ENCODE results near the gene ARV1. TPM values are rescaled to one million over a fixed set of nuclear protein-coding genes. Genes with fewer than 3 reads are reported as not detected.
"Not testable (repeated sequence)": the region's sequence is repeated elsewhere in the genome, so short reads cannot be mapped to it uniquely, and the experiment has no call there.

Gene ARV1
- total and polyA plus RNA-seq, 4 donors: 13.8 to 60.3 (median 17.2) TPM

DNA sequence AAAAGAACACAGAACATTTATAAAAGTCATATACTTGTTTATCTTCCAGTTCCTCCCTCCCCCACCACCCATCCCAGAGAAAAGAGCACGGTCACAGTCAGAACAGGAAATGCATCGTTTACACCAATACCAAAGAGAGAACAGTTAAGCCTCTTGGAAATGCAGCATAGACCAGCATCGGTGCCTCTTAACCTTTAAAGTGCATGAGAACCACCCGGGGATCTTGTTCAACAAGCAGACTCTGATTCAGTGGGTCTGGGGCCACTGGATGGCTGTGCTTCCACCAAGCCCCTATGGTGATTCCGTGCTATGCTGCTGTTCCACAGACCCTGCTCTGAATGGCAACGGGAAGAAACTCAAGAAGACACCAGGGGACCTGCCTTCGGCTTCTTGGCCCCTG is 41.9 kb downstream of the ARV1 start:
- ATAC-seq (ENCODE audit: insufficient read depth, low FRiP score) (no peak), DNase-seq (peak in 1 of 3 donors; percentile 40)
- TF ChIP-seq, protein P1, sequence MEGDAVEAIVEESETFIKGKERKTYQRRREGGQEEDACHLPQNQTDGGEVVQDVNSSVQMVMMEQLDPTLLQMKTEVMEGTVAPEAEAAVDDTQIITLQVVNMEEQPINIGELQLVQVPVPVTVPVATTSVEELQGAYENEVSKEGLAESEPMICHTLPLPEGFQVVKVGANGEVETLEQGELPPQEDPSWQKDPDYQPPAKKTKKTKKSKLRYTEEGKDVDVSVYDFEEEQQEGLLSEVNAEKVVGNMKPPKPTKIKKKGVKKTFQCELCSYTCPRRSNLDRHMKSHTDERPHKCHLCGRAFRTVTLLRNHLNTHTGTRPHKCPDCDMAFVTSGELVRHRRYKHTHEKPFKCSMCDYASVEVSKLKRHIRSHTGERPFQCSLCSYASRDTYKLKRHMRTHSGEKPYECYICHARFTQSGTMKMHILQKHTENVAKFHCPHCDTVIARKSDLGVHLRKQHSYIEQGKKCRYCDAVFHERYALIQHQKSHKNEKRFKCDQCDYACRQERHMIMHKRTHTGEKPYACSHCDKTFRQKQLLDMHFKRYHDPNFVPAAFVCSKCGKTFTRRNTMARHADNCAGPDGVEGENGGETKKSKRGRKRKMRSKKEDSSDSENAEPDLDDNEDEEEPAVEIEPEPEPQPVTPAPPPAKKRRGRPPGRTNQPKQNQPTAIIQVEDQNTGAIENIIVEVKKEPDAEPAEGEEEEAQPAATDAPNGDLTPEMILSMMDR (IDR thresholded peaks at IDR 0.05; ENCODE audit: control extremely low read depth, extremely low read depth): no peak
- no peaks in the 10 kb centered on the region for H3K27me3 ChIP-seq (ENCODE audit: control insufficient read depth in 3 of 3, insufficient read depth in 3 of 3, low read length in 2 of 3)
- H3K27ac ChIP-seq (ENCODE audit: low read depth in 1 of 2, low read length in 1 of 2): peak overlapping the region; percentile 25 to 80
- H3K9ac ChIP-seq (ENCODE audit: insufficient read depth in 1 of 2, low read length in 2 of 2): no peak overlapping the region
- H3K4me1 ChIP-seq (ENCODE audit: control insufficient read depth in 5 of 5, insufficient read depth in 5 of 5, low read length in 5 of 5): peaks cover 0 to 18% (median 5%) of the 10 kb centered on the region in 5 donors
- H3K4me3 ChIP-seq: no peak overlapping the region
- WGBS, 2 donors: 49 to 58% methylated on average over 7 of the region's 7 CpGs
- peaks cover 0 to 1% (median 0%) of the 10 kb centered on the region in 4 donors for H3K9me3 ChIP-seq (ENCODE audit: control insufficient read depth in 4 of 4, insufficient read depth in 3 of 4, low read length in 3 of 4)
- H3K36me3 ChIP-seq (ENCODE audit: control insufficient read depth in 4 of 4, insufficient read depth in 4 of 4, low read length in 4 of 4): peaks cover 0 to 6% (median 6%) of the 10 kb centered on the region in 4 donors

DNA sequence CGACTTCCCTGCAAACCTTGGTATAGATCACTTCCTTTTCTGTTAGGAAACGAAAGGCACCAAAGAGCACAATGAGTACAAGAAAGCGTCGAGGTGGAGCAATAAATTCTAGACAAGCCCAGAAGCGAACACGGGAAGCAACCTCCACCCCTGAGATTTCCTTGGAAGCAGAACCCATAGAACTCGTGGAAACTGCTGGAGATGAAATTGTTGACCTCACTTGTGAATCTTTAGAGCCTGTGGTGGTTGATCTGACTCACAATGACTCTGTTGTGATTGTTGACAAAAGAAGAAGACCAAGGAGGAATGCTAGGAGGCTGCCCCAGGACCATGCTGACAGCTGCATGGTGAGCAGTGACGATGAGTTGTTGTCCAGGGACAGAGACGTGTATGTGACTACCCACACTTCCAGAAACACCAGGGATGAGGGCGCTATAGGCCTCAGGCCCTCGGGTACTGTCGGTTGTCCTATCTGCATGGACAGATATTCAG is 42.7 kb downstream of the ARV1 start:
- TF ChIP-seq, protein P1 (IDR thresholded peaks at IDR 0.05; ENCODE audit: control extremely low read depth, extremely low read depth): no peak
- Histone ChIP-seq H3K9me3 (ENCODE audit: control insufficient read depth in 4 of 4, insufficient read depth in 3 of 4, low read length in 3 of 4) (peaks cover 0 to 1% (median 0%) of the 10 kb centered on the region in 4 donors), H3K27me3 (ENCODE audit: control insufficient read depth in 3 of 3, insufficient read depth in 3 of 3, low read length in 2 of 3) (no peaks in the 10 kb centered on the region), H3K36me3 (ENCODE audit: control insufficient read depth in 4 of 4, insufficient read depth in 4 of 4, low read length in 4 of 4) (peaks cover 0 to 6% (median 6%) of the 10 kb centered on the region in 4 donors), H3K9ac (ENCODE audit: insufficient read depth in 1 of 2, low read length in 2 of 2) (no peak overlapping the region), H3K27ac (ENCODE audit: low read depth in 1 of 2, low read length in 1 of 2) (peak overlapping the region in 1 of 2 donors; percentile 70), H3K4me1 (ENCODE audit: control insufficient read depth in 5 of 5, insufficient read depth in 5 of 5, low read length in 5 of 5) (peaks cover 0 to 18% (median 5%) of the 10 kb centered on the region in 5 donors), H3K4me3 (no peak overlapping the region)
- ATAC-seq (ENCODE audit: insufficient read depth, low FRiP score): no peak
- DNase-seq: no peak
- WGBS, 2 donors: 67 to 74% methylated on average over 12 of the region's 12 CpGs

DNA sequence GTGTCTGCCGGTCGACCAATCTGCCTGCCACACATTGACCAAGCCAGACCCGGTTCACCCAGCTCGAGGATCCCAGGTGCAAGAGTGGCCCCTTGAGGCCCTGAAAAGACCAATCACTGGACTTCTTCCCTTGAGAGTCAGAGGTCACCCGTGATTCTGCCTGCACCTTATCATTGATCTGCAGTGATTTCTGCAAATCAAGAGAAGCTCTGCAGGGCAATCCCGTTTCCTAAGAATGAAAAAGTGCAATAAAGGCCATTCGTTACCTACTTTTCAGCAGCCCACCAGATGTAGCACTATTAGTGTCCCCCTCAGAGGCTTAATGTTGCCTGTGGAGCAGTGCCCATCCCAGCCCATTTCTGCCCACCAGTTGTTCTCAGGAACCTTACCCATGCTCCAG is 43.6 kb downstream of the ARV1 start:
- not testable (repeated sequence) for H3K36me3 ChIP-seq (ENCODE audit: control insufficient read depth in 4 of 4, insufficient read depth in 4 of 4, low read length in 4 of 4); H3K27me3 ChIP-seq (ENCODE audit: control insufficient read depth in 3 of 3, insufficient read depth in 3 of 3, low read length in 2 of 3); DNase-seq; H3K9me3 ChIP-seq (ENCODE audit: control insufficient read depth in 4 of 4, insufficient read depth in 3 of 4, low read length in 3 of 4); ATAC-seq (ENCODE audit: insufficient read depth, low FRiP score); H3K9ac ChIP-seq (ENCODE audit: insufficient read depth in 1 of 2, low read length in 2 of 2); H3K27ac ChIP-seq (ENCODE audit: low read depth in 1 of 2, low read length in 1 of 2); H3K4me3 ChIP-seq
- H3K4me1 ChIP-seq (ENCODE audit: control insufficient read depth in 5 of 5, insufficient read depth in 5 of 5, low read length in 5 of 5): peaks cover 0 to 20% (median 5%) of the 10 kb centered on the region in 5 donors
- WGBS, 2 donors: 94 to 96% methylated on average over 7 of the region's 7 CpGs

DNA sequence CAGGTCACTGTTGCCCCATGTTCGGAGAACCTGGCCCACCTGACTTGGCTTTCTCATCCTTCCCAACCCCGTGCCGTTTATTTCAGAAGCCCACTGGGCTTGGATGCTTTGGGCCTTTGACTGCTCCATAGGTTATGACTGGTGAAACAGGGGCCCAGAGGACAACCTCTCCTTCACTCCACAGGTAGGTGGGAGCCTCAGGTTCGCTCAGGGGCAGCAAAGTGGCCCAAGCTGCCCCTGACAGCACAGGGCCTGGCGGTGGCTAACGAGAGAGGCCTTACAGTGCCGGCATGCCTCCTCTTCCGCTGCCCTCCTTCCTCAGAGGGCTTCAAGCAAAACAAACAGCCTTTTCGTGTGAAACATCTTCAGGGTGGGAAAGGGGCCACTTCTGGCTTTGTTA is 44.3 kb downstream of the ARV1 start:
- Histone ChIP-seq H3K27me3 (ENCODE audit: control insufficient read depth in 3 of 3, insufficient read depth in 3 of 3, low read length in 2 of 3) (no peaks in the 10 kb centered on the region), H3K9me3 (ENCODE audit: control insufficient read depth in 4 of 4, insufficient read depth in 3 of 4, low read length in 3 of 4) (peaks cover 0 to 1% (median 0%) of the 10 kb centered on the region in 4 donors), H3K27ac (ENCODE audit: low read depth in 1 of 2, low read length in 1 of 2) (no peak overlapping the region), H3K9ac (ENCODE audit: insufficient read depth in 1 of 2, low read length in 2 of 2) (no peak overlapping the region), H3K36me3 (ENCODE audit: control insufficient read depth in 4 of 4, insufficient read depth in 4 of 4, low read length in 4 of 4) (peaks cover 0 to 6% (median 4%) of the 10 kb centered on the region in 4 donors), H3K4me3 (no peak overlapping the region), H3K4me1 (ENCODE audit: control insufficient read depth in 5 of 5, insufficient read depth in 5 of 5, low read length in 5 of 5) (peaks cover 0 to 25% (median 5%) of the 10 kb centered on the region in 5 donors)
- no peak for DNase-seq
- 93 to 94% methylated on average over 9 of the region's 9 CpGs for WGBS, 2 donors
- TF ChIP-seq, protein P1 (IDR thresholded peaks at IDR 0.05; ENCODE audit: control extremely low read depth, extremely low read depth): no peak
- no peak for ATAC-seq (ENCODE audit: insufficient read depth, low FRiP score)

Data from lung (tissue), 12 donors.